Fibroblast of skin of left biceps (primary cell): ENCODE measurements around the gene LGALS12.
"Not testable (repeated sequence)": the region's sequence is repeated elsewhere in the genome, so short reads cannot be mapped to it uniquely, and the experiment has no call there.

Experiments
- DNase-seq, 2 experiments: peaks; one replicate each; pipeline ENCODE4 v3.0.0-alpha.2; 2013; ENCODE audit warnings: low read depth in 2 of 2

The LGALS12 gene

DNA sequence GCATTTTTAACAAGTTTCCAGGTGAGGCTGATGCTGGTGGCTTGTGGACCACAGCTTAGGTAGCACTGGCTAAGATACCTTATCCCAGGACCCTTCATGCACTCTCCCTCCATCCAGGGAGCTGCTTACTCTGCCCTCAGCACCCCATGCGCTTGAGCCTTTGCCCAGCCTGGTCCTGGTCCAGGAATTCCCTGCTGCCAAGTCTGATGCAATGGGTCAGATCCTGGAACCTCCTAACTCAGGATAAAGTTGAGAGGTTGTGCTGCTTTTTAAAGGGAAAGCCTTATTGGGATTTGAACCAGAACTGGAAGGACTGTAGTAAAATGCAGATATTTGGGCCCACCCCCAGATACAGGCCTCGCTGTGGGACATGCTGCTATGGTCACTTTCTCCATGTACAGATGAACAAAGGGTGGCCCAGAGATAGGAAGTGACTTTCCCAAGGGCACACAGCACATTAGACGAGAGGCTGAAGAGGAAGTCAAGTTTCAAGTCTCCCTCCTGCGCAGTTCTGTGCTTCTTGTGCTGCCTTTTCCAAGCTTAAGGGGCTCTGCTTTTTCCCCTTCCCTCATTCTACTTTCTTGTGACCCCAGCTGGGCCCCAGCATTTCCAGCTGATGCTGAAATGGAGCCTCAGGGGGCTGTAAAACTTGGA is 824 bp upstream of the LGALS12 start:
- DNase-seq = no peak

DNA sequence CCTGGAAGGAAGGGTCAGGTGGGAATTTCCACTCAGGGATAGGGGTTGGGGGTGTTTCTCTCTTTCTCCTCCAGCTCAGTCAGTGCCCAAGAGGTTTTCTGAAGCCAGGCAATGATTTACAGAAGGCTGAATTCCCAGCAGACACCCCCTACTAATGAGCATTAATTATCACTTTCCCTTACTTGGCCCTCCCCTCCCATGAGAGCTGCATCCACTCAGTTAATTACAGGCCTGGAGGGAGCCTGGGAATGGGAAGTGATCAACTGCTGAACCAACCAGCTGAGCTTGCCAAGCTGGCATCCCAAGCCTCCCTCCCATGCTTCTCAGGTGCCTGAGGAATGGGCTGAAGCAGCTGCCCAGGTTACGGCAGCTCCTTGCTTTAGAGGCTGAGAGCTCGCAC is 992 bp downstream of the LGALS12 start:
- DNase-seq = no peak

DNA sequence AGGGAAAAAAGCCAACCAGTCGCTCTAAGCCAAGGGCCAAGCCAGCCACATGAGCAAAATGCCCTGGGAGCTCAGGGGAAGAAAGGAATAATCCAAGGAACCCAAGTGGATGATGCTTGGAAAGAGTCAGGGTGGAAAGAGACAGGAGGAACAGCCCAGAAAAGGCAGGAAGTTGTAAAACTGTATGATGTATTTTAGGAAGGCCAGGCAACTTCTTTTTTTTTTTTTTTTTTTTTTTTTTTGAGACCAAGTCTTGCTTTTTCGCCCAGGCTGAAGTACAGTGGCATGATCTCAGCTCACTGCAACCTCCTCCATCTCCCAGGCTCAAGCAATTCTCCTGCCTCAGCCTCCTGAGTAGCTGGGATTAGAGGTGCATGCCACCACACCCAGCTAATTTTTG is 1.6 kb downstream of the LGALS12 start:
- no peak for DNase-seq

DNA sequence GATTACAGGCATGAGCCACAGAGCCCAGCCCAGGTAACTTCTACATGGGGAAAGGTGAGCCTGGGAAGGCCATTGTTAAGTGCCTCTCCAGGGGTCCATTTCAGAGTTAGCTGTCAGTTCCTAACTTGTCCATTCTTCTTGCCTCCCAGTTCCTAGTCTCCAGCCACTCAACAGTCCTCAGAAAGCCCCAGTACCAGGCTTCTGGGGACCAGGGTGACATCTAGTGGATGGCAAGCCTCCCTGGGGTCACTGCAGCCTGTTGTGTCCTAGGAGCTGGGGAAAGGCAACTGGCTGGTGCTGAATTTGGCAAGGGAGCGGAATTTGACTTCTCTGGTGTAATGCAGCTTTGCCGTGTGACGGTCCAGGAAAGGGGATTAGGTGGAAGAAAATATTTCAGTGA is 2.1 kb downstream of the LGALS12 start:
- no peak for DNase-seq

DNA sequence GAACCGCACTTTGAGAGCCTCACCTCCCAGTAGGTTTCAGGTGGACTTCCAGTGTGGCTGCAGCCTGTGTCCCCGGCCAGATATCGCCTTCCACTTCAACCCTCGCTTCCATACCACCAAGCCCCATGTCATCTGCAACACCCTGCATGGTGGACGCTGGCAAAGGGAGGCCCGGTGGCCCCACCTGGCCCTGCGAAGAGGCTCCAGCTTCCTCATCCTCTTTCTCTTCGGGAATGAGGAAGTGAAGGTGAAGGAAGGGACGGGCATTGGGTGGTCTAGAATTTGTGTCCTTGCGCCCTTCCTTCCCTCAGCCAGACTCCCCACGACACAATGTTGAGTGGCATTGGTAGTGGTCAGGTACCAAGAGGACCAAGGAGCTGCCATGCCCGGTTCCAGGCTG is 2.9 kb downstream of the LGALS12 start:
- no peak for DNase-seq

DNA sequence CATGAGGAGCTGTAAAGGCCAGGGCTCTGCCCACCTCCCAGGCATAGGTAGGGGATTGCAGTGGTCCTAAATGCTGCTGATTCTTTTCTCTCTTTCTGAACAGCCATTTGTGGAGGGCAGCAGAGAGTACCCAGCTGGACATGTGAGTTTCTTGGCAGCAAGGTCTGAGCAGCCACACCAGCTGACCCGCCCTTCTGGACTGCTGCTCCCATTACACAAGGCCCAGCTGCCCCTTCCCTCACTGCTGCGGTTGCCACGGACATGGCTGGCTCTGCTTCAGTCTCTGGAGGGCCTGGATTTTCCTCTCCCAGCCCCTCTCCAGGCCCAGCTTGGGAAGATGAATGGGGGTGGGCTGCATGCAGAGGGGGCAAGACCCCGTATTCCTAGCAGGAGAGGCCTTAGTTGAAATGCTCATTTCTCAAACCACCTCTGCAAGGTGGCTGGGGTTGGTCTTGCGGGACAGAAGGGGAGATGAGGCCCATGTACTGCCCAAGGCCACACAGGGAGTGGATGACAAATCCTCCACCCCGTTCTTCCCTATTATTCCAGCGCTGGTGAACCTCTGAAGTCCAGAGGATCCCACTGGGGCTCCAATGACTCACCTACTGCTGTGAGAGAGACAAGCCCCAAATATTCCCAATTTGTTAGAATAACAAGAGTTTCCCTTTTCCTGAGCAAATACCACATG is 4.6 kb downstream of the LGALS12 start:
- DNase-seq = peak in 1 of 2 experiments; percentile 5

- DNase-seq = no peak
Observed at GRCh38 chr11:63511048-63511748, 5.3 kb downstream of the LGALS12 start.

DNA sequence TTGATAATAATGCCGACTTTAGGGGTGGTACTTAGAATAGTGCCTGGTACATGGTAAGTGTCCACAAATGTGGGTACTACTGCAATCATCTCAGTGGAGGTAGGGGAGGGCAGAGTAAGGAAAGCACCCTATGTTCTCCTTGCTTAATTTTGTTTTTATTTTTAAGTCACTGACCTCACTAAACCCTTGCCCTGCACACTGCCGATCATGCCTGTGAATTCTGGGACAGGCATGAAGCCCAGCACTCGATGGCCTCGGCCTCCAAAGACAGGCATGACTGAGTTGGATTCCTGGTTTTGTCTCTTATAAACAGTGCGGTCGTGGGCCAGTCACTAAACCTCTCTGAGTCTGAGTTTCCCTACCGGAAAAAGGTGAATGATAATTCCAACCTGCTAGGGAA is 6.9 kb downstream of the LGALS12 start:
- no peak for DNase-seq

DNA sequence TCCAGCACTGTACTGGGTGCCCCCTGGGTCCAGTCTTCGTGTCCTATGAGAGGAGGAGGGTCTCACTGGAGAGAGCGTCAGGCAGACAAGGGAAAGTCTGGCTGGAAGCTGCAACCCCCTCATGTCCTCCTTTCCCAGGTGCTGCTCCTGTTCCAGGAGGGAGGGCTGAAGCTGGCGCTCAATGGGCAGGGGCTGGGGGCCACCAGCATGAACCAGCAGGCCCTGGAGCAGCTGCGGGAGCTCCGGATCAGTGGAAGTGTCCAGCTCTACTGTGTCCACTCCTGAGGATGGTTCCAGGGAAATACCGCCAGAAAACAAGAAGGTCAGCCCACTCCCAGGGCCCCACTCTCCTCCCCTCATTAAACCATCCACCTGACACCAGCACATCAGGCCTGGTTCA is 10.2 kb downstream of the LGALS12 start:
- no peak for DNase-seq

GRCh38 chr11:63517156-63517555 is 11.3 kb downstream of the LGALS12 start:
- no peak for DNase-seq

- DNase-seq = peak in 1 of 2 experiments; percentile 0
Observed at GRCh38 chr11:63518548-63518947, 12.7 kb downstream of the LGALS12 start.

- no peak for DNase-seq
Observed at GRCh38 chr11:63520606-63521170, 14.8 kb downstream of the LGALS12 start.

GRCh38 chr11:63521896-63522295 is 16.0 kb downstream of the LGALS12 start:
- no peak for DNase-seq

- no peak for DNase-seq
Observed at GRCh38 chr11:63523151-63523550, 17.3 kb downstream of the LGALS12 start.

DNA sequence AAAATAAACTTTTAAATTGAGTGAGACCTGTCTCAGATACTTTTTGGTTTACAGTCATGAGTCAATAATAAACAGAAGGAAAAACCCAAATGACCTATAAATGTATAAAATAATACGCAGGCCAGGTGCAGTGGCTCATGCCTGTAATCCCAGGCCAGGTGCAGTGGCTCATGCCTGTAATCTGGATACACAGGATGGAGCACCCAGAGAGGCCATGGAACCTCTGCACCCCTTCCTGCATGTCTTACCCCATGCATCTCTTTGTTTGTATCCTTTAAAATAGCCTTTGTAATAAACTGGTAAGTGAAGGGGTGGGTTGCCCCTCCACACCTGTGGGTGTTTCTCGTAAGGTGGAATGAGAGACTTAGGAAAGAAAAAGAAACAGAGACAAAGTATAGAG is 21.8 kb downstream of the LGALS12 start:
- DNase-seq = no peak

- not testable (repeated sequence) for DNase-seq
Observed at GRCh38 chr11:63528156-63528555, 22.3 kb downstream of the LGALS12 start.

DNA sequence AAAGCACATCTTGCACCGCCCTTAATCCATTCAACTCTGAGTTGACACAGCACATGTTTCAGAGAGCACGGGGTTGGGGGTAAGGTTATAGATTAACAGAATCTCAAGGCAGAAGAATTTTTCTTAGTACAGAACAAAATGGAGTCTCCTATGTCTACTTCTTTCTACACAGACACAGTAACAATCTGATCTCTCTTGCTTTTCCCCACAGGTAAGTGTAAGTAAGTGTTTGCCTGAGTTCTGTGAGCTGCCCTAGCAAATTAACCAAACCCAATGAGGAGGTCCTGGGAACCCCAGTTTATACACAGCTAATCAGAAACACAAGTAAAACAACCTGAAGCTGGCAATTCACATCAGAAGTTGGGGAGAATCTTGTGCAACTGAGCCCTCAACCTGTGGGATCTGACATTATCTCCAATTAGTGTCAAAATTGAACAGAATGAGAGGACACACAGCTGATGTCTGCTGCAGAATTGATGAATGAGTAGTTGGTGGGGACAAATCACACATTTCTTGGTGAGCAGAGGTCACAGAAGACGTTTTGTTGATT is 22.9 kb downstream of the LGALS12 start:
- not testable (repeated sequence) for DNase-seq

GRCh38 chr11:63529373-63529772 is 23.5 kb downstream of the LGALS12 start:
- DNase-seq = not testable (repeated sequence)

GRCh38 chr11:63530021-63530420 is 24.1 kb downstream of the LGALS12 start:
- DNase-seq = no peak

- peak; percentile 38 to 40 for DNase-seq
Observed at GRCh38 chr11:63531074-63531792, 25.3 kb downstream of the LGALS12 start.

DNA sequence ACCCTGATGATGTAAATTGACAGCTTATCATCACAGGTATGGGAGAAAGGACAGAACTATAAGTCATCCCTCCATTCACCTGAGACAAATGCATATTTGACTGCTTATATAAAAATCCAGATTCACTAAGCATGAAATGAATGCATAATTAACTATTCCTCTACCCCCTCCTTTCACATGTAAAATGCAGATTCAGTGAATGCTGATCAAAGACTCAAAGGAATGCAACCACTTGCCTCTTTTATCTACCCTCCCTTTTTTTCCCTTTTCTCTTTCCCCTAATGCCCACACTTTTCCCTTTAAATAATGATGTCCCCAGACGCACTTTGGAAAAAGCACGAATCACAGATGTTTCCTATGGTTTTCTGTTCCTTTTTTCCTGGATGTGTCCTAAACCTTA is 26.2 kb downstream of the LGALS12 start:
- no peak for DNase-seq
